ENCODE data around the gene HIPK2. TPM values are rescaled to one million over a fixed set of nuclear protein-coding genes. Genes with fewer than 3 reads are reported as not detected.
A peak's percentile ranks its signal among the peaks of the same experiment; 100 is the strongest.

HIPK2 gene
- total and polyA plus RNA-seq, 5 experiments from 2014 or later: 2.1 to 32.9 (median 4.3) TPM

- H3K4me1 Mint-ChIP-seq: peaks cover 37 to 59% (median 48%) of the 10 kb centered on the region in 4 donors
- POLR2A ChIA-PET: interaction anchor here (1.4 to 3.8 kb wide), 5 partner anchors 10 to 400 kb away, joined by 3 to 51 read pairs (median 3); partner anchors contain the start of gene KDM7A
- DNase-seq: peak; percentile 20 to 69 (median 41)
- peak overlapping the region; percentile 93 to 99 (median 96) for H3K27ac Mint-ChIP-seq
- peak overlapping the region; percentile 92 to 99 (median 97) for H3K4me3 Mint-ChIP-seq
- peak; percentile 42 to 49 for ATAC-seq
- H3K27me3 Mint-ChIP-seq: peaks cover 2 to 22% (median 13%) of the 10 kb centered on the region in 5 donors
- no peaks in the 10 kb centered on the region for H3K9me3 Mint-ChIP-seq
- H3K36me3 Mint-ChIP-seq: peaks cover 0 to 5% (median 2%) of the 10 kb centered on the region in 3 donors
Observed at GRCh38 chr7:139777133-139777891, 486 bp downstream of the HIPK2 start.

- DNase-seq: peak in 4 of 10 donors; percentile 10 to 46 (median 38)
- peak overlapping the region; percentile 93 to 99 (median 96) for H3K27ac Mint-ChIP-seq
- ATAC-seq: peak; percentile 12 to 21
- H3K27me3 Mint-ChIP-seq: peaks cover 2 to 22% (median 12%) of the 10 kb centered on the region in 5 donors
- H3K9me3 Mint-ChIP-seq: no peaks in the 10 kb centered on the region
- H3K4me1 Mint-ChIP-seq: peaks cover 39 to 61% (median 54%) of the 10 kb centered on the region in 4 donors
- POLR2A ChIA-PET: interaction anchor here (1.4 to 3.8 kb wide), 4 partner anchors 9 to 401 kb away, joined by 3 to 51 read pairs (median 3); partner anchors contain the start of gene KDM7A
- peaks cover 0 to 5% (median 2%) of the 10 kb centered on the region in 3 donors for H3K36me3 Mint-ChIP-seq
- peak overlapping the region; percentile 92 to 99 (median 97) for H3K4me3 Mint-ChIP-seq
Observed at GRCh38 chr7:139776486-139777132, 1.2 kb downstream of the HIPK2 start.

DNA sequence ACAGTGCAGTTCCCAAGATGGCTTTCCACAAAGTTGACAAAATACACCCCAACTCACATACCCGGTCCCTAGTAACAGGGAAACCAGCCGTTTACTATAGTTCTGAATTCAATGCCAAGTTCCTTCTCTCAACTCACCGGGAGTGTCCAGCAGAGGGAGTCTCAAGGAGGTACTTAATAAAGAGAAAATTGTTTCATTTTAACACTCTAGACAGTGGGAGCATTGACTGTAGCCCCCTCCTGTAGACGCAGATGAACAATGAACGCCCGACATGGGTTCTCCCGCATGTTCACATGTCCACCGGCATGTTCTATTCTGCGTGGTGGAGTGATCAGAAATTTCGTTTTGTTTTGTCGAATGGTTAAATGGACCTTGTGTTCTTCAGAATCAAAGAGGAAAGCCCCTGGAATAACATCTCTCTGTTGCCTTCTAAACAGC, 1.9 kb downstream of the HIPK2 start:
- Mint-ChIP-seq H3K27ac (peak overlapping the region; percentile 63 to 99 (median 96)), H3K9me3 (no peaks in the 10 kb centered on the region), H3K36me3 (peaks cover 0 to 5% (median 2%) of the 10 kb centered on the region in 3 donors), H3K4me1 (peaks cover 41 to 69% (median 62%) of the 10 kb centered on the region in 4 donors), H3K4me3 (peak overlapping the region; percentile 92 to 99 (median 97)), H3K27me3 (peaks cover 2 to 14% (median 8%) of the 10 kb centered on the region in 5 donors)
- POLR2A ChIA-PET: no interaction called here
- ATAC-seq: peak; percentile 24 to 34
- DNase-seq: peak; percentile 12 to 73 (median 48)

DNA sequence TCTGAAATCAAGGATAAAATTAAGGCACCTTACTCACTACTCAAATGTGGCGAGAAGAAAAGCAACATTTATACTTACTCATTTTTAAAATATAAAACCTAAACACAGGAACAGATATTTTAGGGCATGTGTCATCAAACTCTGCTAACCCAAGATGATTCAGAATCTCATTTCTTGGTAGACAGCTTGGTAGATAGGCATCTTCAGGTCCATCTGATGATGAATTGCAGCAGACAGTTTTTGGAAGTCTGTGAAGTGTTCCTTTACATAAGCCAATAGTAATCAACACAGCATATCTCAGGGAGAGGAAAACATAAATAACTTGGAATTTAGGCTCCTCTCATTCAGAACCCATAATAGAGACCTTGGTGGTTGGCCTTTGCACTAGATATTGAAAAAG, 3.4 kb downstream of the HIPK2 start:
- Mint-ChIP-seq H3K4me3 (peak overlapping the region in 7 of 10 donors; percentile 7 to 99 (median 32)), H3K36me3 (peaks cover 0 to 5% (median 2%) of the 10 kb centered on the region in 3 donors), H3K9me3 (no peaks in the 10 kb centered on the region)

GRCh38 chr7:139773371-139773770, 4.4 kb downstream of the HIPK2 start:
- Mint-ChIP-seq H3K4me3 (peak overlapping the region in 6 of 10 donors; percentile 7 to 53 (median 39)), H3K4me1 (peaks cover 44 to 76% (median 71%) of the 10 kb centered on the region in 4 donors), H3K27ac (peak overlapping the region in 8 of 10 donors; percentile 16 to 93 (median 50)), H3K27me3 (no peaks in the 10 kb centered on the region), H3K36me3 (peaks cover 2 to 5% (median 2%) of the 10 kb centered on the region in 3 donors), H3K9me3 (no peaks in the 10 kb centered on the region)
- POLR2A ChIA-PET: interaction anchor here (1.0 kb wide), 1 partner anchor 27 kb away, joined by 3 read pairs; no protein-coding TSS in a partner anchor
- DNase-seq: peak in 2 of 10 donors; percentile 34 to 38
- ATAC-seq: peak; percentile 28 to 29

More for the DNA sequence above, 3.4 kb downstream of the HIPK2 start:
- H3K4me1 Mint-ChIP-seq: peaks cover 39 to 75% (median 70%) of the 10 kb centered on the region in 4 donors
- POLR2A ChIA-PET: interaction anchor here (0.7 kb wide), 1 partner anchor 135 kb away, joined by 3 read pairs; no protein-coding TSS in a partner anchor
- no peak for ATAC-seq
- peaks cover 0 to 3% (median 0%) of the 10 kb centered on the region in 5 donors for H3K27me3 Mint-ChIP-seq
- no peak for DNase-seq
- H3K27ac Mint-ChIP-seq: peak overlapping the region in 5 of 10 donors; percentile 54 to 95 (median 82)

DNA sequence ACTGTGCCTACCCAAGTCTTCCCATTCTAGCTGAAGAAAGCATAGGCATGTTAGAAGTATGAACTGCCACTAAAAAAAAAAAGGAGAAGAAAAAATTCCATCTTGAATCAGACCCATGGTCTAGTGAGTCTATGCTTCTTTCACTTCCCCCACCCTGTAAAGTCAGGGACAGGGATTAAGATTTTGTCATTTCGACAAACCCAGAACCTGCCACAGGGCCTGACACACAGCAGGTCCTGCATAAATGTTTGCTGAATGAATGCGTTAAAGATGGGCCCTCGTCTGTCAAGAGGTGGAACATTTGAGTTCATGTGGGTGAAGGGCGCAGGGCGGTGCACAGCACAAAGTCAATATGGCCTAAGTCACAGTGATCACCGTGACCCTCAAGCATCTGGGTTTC, 4.9 kb downstream of the HIPK2 start:
- Mint-ChIP-seq H3K9me3 (no peaks in the 10 kb centered on the region), H3K27me3 (no peaks in the 10 kb centered on the region), H3K4me3 (peak overlapping the region in 3 of 10 donors; percentile 15 to 53 (median 32)), H3K36me3 (peaks cover 2 to 5% (median 2%) of the 10 kb centered on the region in 3 donors), H3K4me1 (peaks cover 46 to 81% (median 74%) of the 10 kb centered on the region in 4 donors), H3K27ac (peak overlapping the region in 5 of 10 donors; percentile 22 to 93 (median 54))
- no peak for ATAC-seq
- DNase-seq: no peak
- POLR2A ChIA-PET: interaction anchor here (0.6 to 1.0 kb wide), 2 partner anchors 27 to 145 kb away, joined by 3 to 4 read pairs; no protein-coding TSS in a partner anchor

- DNase-seq: no peak
- Mint-ChIP-seq H3K27me3 (no peaks in the 10 kb centered on the region), H3K4me1 (peaks cover 53 to 88% (median 82%) of the 10 kb centered on the region in 4 donors), H3K9me3 (no peaks in the 10 kb centered on the region), H3K27ac (peak overlapping the region in 3 of 10 donors; percentile 31 to 82 (median 54)), H3K4me3 (peak overlapping the region in 1 of 10 donors; percentile 20), H3K36me3 (peaks cover 2 to 5% (median 2%) of the 10 kb centered on the region in 3 donors)
- POLR2A ChIA-PET: interaction anchor here (0.6 kb wide), 1 partner anchor 145 kb away, joined by 4 read pairs; no protein-coding TSS in a partner anchor
- ATAC-seq: no peak
Observed at GRCh38 chr7:139772115-139772514, 5.7 kb downstream of the HIPK2 start.

DNA sequence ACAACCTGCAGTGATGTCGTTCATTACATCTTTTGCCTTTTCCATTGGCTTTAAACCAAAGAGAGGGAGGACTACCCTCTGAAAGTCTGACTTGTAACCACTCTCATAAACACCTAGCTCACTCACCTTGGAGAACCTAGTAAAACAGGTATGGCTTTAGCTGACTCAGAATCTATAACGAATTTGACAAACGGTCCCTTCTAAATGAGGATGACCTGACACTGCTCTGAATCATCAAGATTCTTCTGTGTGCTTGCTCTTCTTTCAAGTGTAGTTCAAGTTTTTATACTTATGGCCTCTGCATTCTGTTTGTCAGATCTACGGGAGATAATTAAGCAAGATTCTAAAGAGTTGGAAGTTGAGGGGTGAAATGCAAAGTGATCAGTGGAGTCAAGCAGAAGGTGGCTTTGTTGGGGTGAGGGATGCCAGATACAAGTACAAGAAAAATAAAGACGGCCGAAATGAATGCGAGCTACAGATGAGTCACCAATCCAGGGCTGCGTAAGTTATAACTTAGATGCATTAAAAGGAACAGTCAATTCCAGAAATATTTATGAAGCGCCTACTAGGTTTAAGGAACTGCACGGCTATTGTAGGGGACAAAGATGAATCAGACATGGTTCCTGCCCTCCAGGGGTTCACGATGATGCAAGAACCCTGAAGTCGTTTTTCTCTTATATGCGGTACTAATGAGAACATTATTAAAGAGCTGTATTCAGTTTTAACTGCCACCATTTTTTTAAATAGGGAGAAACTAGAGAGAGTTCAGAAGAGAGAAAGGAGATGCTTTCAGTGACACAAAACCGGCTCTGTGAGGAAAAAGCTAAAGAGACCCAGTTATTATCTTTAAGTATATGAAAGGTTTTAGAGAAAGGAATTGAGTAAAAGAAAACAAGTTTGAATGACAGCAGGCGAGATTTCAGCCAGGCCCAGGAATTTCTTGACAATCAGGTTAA, 6.5 kb downstream of the HIPK2 start:
- ATAC-seq (no peak), DNase-seq (no peak)
- H3K36me3 Mint-ChIP-seq: peaks cover 0 to 2% (median 0%) of the 10 kb centered on the region in 3 donors
- no peaks in the 10 kb centered on the region for H3K27me3 Mint-ChIP-seq
- peaks cover 52 to 97% (median 88%) of the 10 kb centered on the region in 4 donors for H3K4me1 Mint-ChIP-seq
- no peaks in the 10 kb centered on the region for H3K9me3 Mint-ChIP-seq
- peak overlapping the region in 8 of 10 donors; percentile 17 to 93 (median 47) for H3K27ac Mint-ChIP-seq
- peak overlapping the region in 3 of 10 donors; percentile 2 to 41 (median 26) for H3K4me3 Mint-ChIP-seq
- POLR2A ChIA-PET: no interaction called here

DNA sequence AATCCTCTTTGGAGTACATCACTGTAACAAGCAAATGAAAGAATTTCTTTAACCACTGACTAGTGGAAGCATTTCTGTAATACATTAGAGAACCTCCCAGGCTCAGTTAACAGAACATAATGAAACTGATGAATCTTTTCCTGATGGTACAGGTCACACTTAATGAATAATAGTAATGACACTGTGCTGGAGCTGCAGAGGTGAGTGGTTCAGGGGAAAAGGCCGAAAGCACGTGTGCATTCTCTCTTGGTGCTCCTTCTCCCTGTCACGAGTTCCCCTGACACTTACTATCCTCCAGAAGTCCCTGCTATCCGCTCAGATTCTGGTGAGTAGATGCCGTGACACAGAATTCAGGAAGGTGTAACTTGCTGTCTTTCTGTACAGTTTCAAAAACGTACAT, 8.0 kb downstream of the HIPK2 start:
- DNase-seq (no peak), ATAC-seq (no peak)
- H3K27ac Mint-ChIP-seq: peak overlapping the region; percentile 79 to 96 (median 91)
- peaks cover 0 to 5% (median 5%) of the 10 kb centered on the region in 3 donors for H3K36me3 Mint-ChIP-seq
- POLR2A ChIA-PET: interaction anchor here (5.6 kb wide), 1 partner anchor 8 kb away, joined by 51 read pairs; the partner anchor contains the start of gene HIPK2
- H3K9me3 Mint-ChIP-seq: no peaks in the 10 kb centered on the region
- peak overlapping the region in 4 of 10 donors; percentile 52 to 91 (median 62) for H3K4me3 Mint-ChIP-seq
- H3K27me3 Mint-ChIP-seq: no peaks in the 10 kb centered on the region
- H3K4me1 Mint-ChIP-seq: peaks cover 46 to 93% (median 83%) of the 10 kb centered on the region in 4 donors

GRCh38 chr7:139769066-139769465, 8.7 kb downstream of the HIPK2 start:
- Mint-ChIP-seq H3K9me3 (no peaks in the 10 kb centered on the region), H3K4me1 (peaks cover 47 to 91% (median 80%) of the 10 kb centered on the region in 4 donors), H3K27me3 (no peaks in the 10 kb centered on the region), H3K27ac (peak overlapping the region; percentile 79 to 96 (median 92)), H3K36me3 (peaks cover 0 to 9% (median 7%) of the 10 kb centered on the region in 3 donors), H3K4me3 (peak overlapping the region in 9 of 10 donors; percentile 43 to 91 (median 59))
- no peak for ATAC-seq
- no peak for DNase-seq
- POLR2A ChIA-PET: interaction anchor here (1.1 to 5.6 kb wide), 3 partner anchors 9 to 133 kb away, joined by 4 to 51 read pairs (median 17); partner anchors contain the start of gene HIPK2
